Left lung (tissue), 10 donors: ENCODE results near the gene DYNLT1. TPM values are rescaled to one million over a fixed set of nuclear protein-coding genes. Genes with fewer than 3 reads are reported as not detected.
"Not testable (repeated sequence)": the region's sequence is repeated elsewhere in the genome, so short reads cannot be mapped to it uniquely, and the experiment has no call there.

Experiments
- ATAC-seq: fragments of 200-7000 bp; cut with Tn5 transposase; one replicate; pipeline ENCODE4 v1.9.1; 2020; ENCODE audit warnings: moderate library complexity
- DNase-seq, 4 donors: peaks; one replicate each; pipeline ENCODE4 v3.0.0-alpha.2; 2013 to 2020
- H3K27ac ChIP-seq, 2 donors: fragments of 200-600 bp; sonication (generic) in 1 of 2; one replicate each; pipeline versions ENCODE4 v1.5.0 to v1.8.0; 2020 to 2021
- H3K27me3 ChIP-seq, 2 donors: fragments of 200-600 bp; sonication (generic) in 1 of 2; one replicate each; pipeline versions ENCODE4 v1.5.0 to v1.8.0; 2020 to 2021
- H3K36me3 ChIP-seq, 2 donors: fragments of 200-600 bp; sonication (generic) in 1 of 2; one replicate each; pipeline versions ENCODE4 v1.5.0 to v1.8.0; 2020 to 2021
- H3K4me1 ChIP-seq, 2 donors: fragments of 200-600 bp; one replicate each; pipeline ENCODE4 v1.8.0; 2021
- H3K4me3 ChIP-seq, 2 donors: fragments of 200-600 bp; sonication (generic) in 1 of 2; one replicate each; pipeline versions ENCODE4 v1.5.0 to v1.8.0; 2020 to 2021; ENCODE audit warnings: mild to moderate bottlenecking in 1 of 2
- H3K9me3 ChIP-seq, 2 donors: fragments of 200-600 bp; sonication (generic) in 1 of 2; one replicate each; pipeline versions ENCODE4 v1.5.0 to v1.8.0; 2020 to 2021
- CTCF ChIP-seq, 2 donors: fragments of 200-600 bp; sonication (generic) in 1 of 2; IDR thresholded peaks; one replicate each; pipeline versions ENCODE4 v1.5.0 to v1.8.0; 2021; ENCODE audit warnings: antibody characterized with exemption in 2 of 2
- intact Hi-C, 2 donors: fragments of 100-400 bp; cut with DNase I; formaldehyde crosslinking; loops; one replicate each; pipeline versions ENCODE4 v1.11.2 to v1.14.2; 2022
- polyA plus RNA-seq, 6 donors: library from polyadenylated mRNA; unstranded; fragments of 120-200 nt; gene quantifications; one replicate each; pipeline ENCODE4 v1.2.1, GENCODE V29; 2013; ENCODE audit not compliant: insufficient read length in 6 of 6
- total RNA-seq, 2 donors: library from RNA; stranded (reverse); fragmentation: NEBNext Ultra II Directional; extraction: Animal tissue kit (Norgen Biotek cat#: 25700); gene quantifications; one replicate each; pipeline ENCODE4 v1.2.1, GENCODE V29; 2021
- donor health status: DM: no; HTN: yes; CAD: no.
- donor health status: DM: no; HTN: no; CAD: no.

DYNLT1 gene
- total and polyA plus RNA-seq, 8 donors = 116 to 163 (median 139) TPM

- intact Hi-C loops = no loop called here
- no peak for TF ChIP-seq CTCF (IDR thresholded peaks at IDR 0.05)
- peaks cover 11 to 23% of the 10 kb centered on the region in 2 donors for H3K4me1 ChIP-seq
- DNase-seq (no peak), ATAC-seq (no peak)
- H3K9me3 ChIP-seq = no peaks in the 10 kb centered on the region
- no peak overlapping the region for H3K27ac ChIP-seq
- H3K4me3 ChIP-seq = no peak overlapping the region
- no peaks in the 10 kb centered on the region for H3K27me3 ChIP-seq
- peaks cover 0 to 80% of the 10 kb centered on the region in 2 donors for H3K36me3 ChIP-seq
These were observed 9.7 kb downstream of the DYNLT1 start for GRCh38 chr6:158634695-158635426.

- no peak overlapping the region for H3K27ac ChIP-seq
- no peaks in the 10 kb centered on the region for H3K27me3 ChIP-seq
- DNase-seq (peak in 1 of 4 donors; percentile 20), ATAC-seq (no peak)
- intact Hi-C loops = no loop called here
- H3K36me3 ChIP-seq = peaks cover 0 to 90% of the 10 kb centered on the region in 2 donors
- peaks cover 11 to 20% of the 10 kb centered on the region in 2 donors for H3K4me1 ChIP-seq
- H3K4me3 ChIP-seq = no peak overlapping the region
- H3K9me3 ChIP-seq = no peaks in the 10 kb centered on the region
- TF ChIP-seq CTCF (IDR thresholded peaks at IDR 0.05) = no peak
These were observed 11.4 kb downstream of the DYNLT1 start for GRCh38 chr6:158633127-158633526.

- H3K4me1 ChIP-seq = peaks cover 11 to 20% of the 10 kb centered on the region in 2 donors
- peak in 1 of 4 donors; percentile 8 for DNase-seq
- H3K9me3 ChIP-seq, intact Hi-C loops, H3K4me3 ChIP-seq, ATAC-seq, H3K27me3 ChIP-seq: not testable (repeated sequence)
- peaks cover 0 to 93% of the 10 kb centered on the region in 2 donors for H3K36me3 ChIP-seq
- H3K27ac ChIP-seq = peak overlapping the region; percentile 45 to 61
These were observed 11.9 kb downstream of the DYNLT1 start for GRCh38 chr6:158632538-158633119.

- Histone ChIP-seq H3K36me3 (peaks cover 0 to 93% of the 10 kb centered on the region in 2 donors), H3K27ac (peak overlapping the region; percentile 45 to 61), H3K9me3 (no peaks in the 10 kb centered on the region), H3K4me1 (peaks cover 11 to 20% of the 10 kb centered on the region in 2 donors), H3K4me3 (no peak overlapping the region), H3K27me3 (no peaks in the 10 kb centered on the region)
- no peak for TF ChIP-seq CTCF (IDR thresholded peaks at IDR 0.05)
- DNase-seq (peak in 2 of 4 donors; percentile 66 to 80), ATAC-seq (peak; percentile 93)
- intact Hi-C loops = no loop called here
These were observed 12.6 kb downstream of the DYNLT1 start for GRCh38 chr6:158631678-158632537.

- Histone ChIP-seq H3K4me1 (peaks cover 11 to 20% of the 10 kb centered on the region in 2 donors), H3K36me3 (peaks cover 0 to 93% of the 10 kb centered on the region in 2 donors), H3K9me3 (no peaks in the 10 kb centered on the region), H3K4me3 (no peak overlapping the region), H3K27me3 (no peaks in the 10 kb centered on the region), H3K27ac (peak overlapping the region; percentile 45 to 61)
- DNase-seq = peak in 2 of 4 donors; percentile 52 to 80
- no peak for TF ChIP-seq CTCF (IDR thresholded peaks at IDR 0.05)
- ATAC-seq = peak; percentile 35
- intact Hi-C loops = no loop called here
These were observed 13.5 kb downstream of the DYNLT1 start for GRCh38 chr6:158630938-158631616.
